GM12878 (cell line): ENCODE data around the gene GPR52. TPM values are rescaled to one million over a fixed set of nuclear protein-coding genes. Genes with fewer than 3 reads are reported as not detected.

ENCODE experiments used
- ATAC-seq: fragments of 200-7000 bp; cut with Tn5 transposase; 3 replicates; pipeline ENCODE4 v1.9.1; 2020; ENCODE audit warnings: mild to moderate bottlenecking, moderate library complexity
- BruUV-seq: library from RNA; stranded (reverse); fragments of 400-500 nt; replicated peaks from 2 replicates; lab custom pipeline; 2021; lab: Mats Ljungman, UMichigan
- CTCF ChIA-PET: fragments of 300-600 bp; sonication (Branson Sonifier 250); formaldehyde crosslinking; extraction: SDS; loops from one replicate; lab custom pipeline; 2021; ENCODE audit warnings: inconsistent platforms; lab: Yijun Ruan, JAX
- POLR2A ChIA-PET: fragments of 350-600 bp; formaldehyde crosslinking; extraction: SDS; loops from one replicate; lab custom pipeline; 2021; ENCODE audit warnings: inconsistent platforms; lab: Charles Lee
- RAD21 ChIA-PET: fragments of 300-600 bp; sonication (Branson Sonifier 250); formaldehyde crosslinking; loops from one replicate; lab custom pipeline; 2023; ENCODE audit warnings: antibody characterized with exemption; ENCODE audit not compliant: unreplicated experiment; lab: Charles Lee
- SMC1A ChIA-PET: fragments of 300-600 bp; sonication (Branson Sonifier 250); formaldehyde crosslinking; loops from one replicate; lab custom pipeline; 2023; ENCODE audit not compliant: unreplicated experiment, uncharacterized antibody; lab: Charles Lee
- DNase-seq: peaks from one replicate; pipeline ENCODE4 v3.0.0-alpha.2; 2011; ENCODE audit warnings: low read depth, low spot score
- FAIRE-seq: peaks from 3 replicates; lab custom pipeline; 2011; peaks lifted over from hg19 to GRCh38; lab: Jason Lieb, UNC
- H2AFZ ChIP-seq: 2 replicates; pipeline ENCODE4 v1.6.0; 2011; ENCODE audit warnings: low read depth, low read length, control low read depth; ENCODE audit not compliant: control insufficient read depth
- H3K27ac ChIP-seq: 2 replicates; pipeline ENCODE4 v1.5.1; 2011; ENCODE audit warnings: control low read depth; ENCODE audit not compliant: control insufficient read depth, insufficient read depth
- H3K27me3 ChIP-seq, 2 experiments: replicated peaks in 1 of 2; 2 replicates each; pipeline versions ENCODE4 v1.6.0 to v1.6.1; 2011; ENCODE audit warnings: low read length in 1 of 2; ENCODE audit not compliant: control insufficient read depth in 2 of 2, insufficient read depth in 2 of 2
- H3K36me3 ChIP-seq, 2 experiments: 2 replicates each; pipeline ENCODE4 v1.5.1; 2011; ENCODE audit warnings: low read length in 1 of 2; ENCODE audit not compliant: control insufficient read depth in 2 of 2, insufficient read depth in 2 of 2
- H3K4me1 ChIP-seq: 2 replicates; pipeline ENCODE4 v1.6.1; 2011; ENCODE audit warnings: mild to moderate bottlenecking, low read length, moderate library complexity, mixed read lengths; ENCODE audit not compliant: control insufficient read depth, insufficient read depth
- H3K4me2 ChIP-seq: 2 replicates; pipeline ENCODE4 v1.6.0; 2011; ENCODE audit warnings: control low read depth; ENCODE audit not compliant: control insufficient read depth, insufficient read depth
- H3K4me3 ChIP-seq: fragments of 200-600 bp; sonication (generic); 2 replicates; pipeline ENCODE4 v1.5.1; 2016
- H3K79me2 ChIP-seq: 2 replicates; pipeline ENCODE4 v1.6.0; 2011; ENCODE audit warnings: low read length; ENCODE audit not compliant: control insufficient read depth, insufficient read depth
- H3K9ac ChIP-seq: 2 replicates; pipeline ENCODE4 v1.8.0; 2011; ENCODE audit warnings: low read length, control low read depth, mixed read lengths; ENCODE audit not compliant: control insufficient read depth, insufficient read depth
- H3K9me3 ChIP-seq: replicated peaks from 3 replicates; pipeline ENCODE4 v1.5.1; 2011; ENCODE audit warnings: mild to moderate bottlenecking, low read length; ENCODE audit not compliant: control insufficient read depth, insufficient read depth
- H4K20me1 ChIP-seq: 2 replicates; pipeline ENCODE4 v1.6.0; 2011; ENCODE audit not compliant: control insufficient read depth, insufficient read depth
- ATF2 ChIP-seq: IDR thresholded peaks from 2 replicates; pipeline ENCODE4 v1.6.1; 2012; ENCODE audit warnings: low read length, inconsistent platforms
- ATF7 ChIP-seq: fragments of 450-650 bp; IDR thresholded peaks from 2 replicates; pipeline ENCODE4 v1.6.1; 2016; ENCODE audit warnings: low read depth, mild to moderate bottlenecking
- BACH1 ChIP-seq: fragments of 450-650 bp; IDR thresholded peaks from 2 replicates; pipeline ENCODE4 v1.6.1; 2017; ENCODE audit warnings: mild to moderate bottlenecking, borderline replicate concordance
- CEBPZ ChIP-seq: fragments of 150-350 bp; IDR thresholded peaks from 2 replicates; pipeline ENCODE4 v1.6.1; 2016; ENCODE audit warnings: low read depth, low read length
- E4F1 ChIP-seq: fragments of 450-650 bp; IDR thresholded peaks from 2 replicates; pipeline ENCODE4 v1.6.1; 2018; ENCODE audit warnings: borderline replicate concordance, mild to moderate bottlenecking; ENCODE audit not compliant: partially characterized antibody
- ELK1 ChIP-seq: IDR thresholded peaks from 2 replicates; pipeline ENCODE4 v1.6.1; 2012; ENCODE audit warnings: low read depth, low read length, improper control_type of control experiment
- NR2F1 ChIP-seq: fragments of 450-650 bp; conservative IDR thresholded peaks from 2 replicates; pipeline ENCODE4 v1.6.1; 2017; ENCODE audit warnings: mild to moderate bottlenecking
- RAD21 ChIP-seq: IDR thresholded peaks from 2 replicates; pipeline ENCODE4 v1.6.1; 2011; ENCODE audit warnings: mild to moderate bottlenecking, low read depth, low read length, moderate library complexity; ENCODE audit not compliant: insufficient read depth
- RUNX3 ChIP-seq: IDR thresholded peaks from 2 replicates; pipeline ENCODE4 v1.6.1; 2012; ENCODE audit warnings: low read length, inconsistent platforms
- SIX5 ChIP-seq: IDR thresholded peaks from 2 replicates; pipeline ENCODE4 v1.6.1; 2011; ENCODE audit warnings: mild to moderate bottlenecking, low read depth, low read length, moderate library complexity; ENCODE audit not compliant: severe bottlenecking
- SRF ChIP-seq, 2 experiments: IDR thresholded peaks; 2 replicates each; pipeline ENCODE4 v1.6.1; 2011; ENCODE audit warnings: low read depth in 2 of 2, low read length in 2 of 2, mild to moderate bottlenecking in 1 of 2, moderate library complexity in 1 of 2
- YY1 ChIP-seq: IDR thresholded peaks from 2 replicates; pipeline ENCODE4 v1.6.1; 2011; ENCODE audit warnings: low read depth, mild to moderate bottlenecking, low read length
- ZBTB11 ChIP-seq: fragments of 450-650 bp; formaldehyde crosslinking; IDR thresholded peaks from 2 replicates; pipeline ENCODE4 v1.5.0; 2022; ENCODE audit warnings: mild to moderate bottlenecking, missing genetic modification characterization
- WGBS: methylation state at CpG from one replicate; pipeline ENCODE4 v1.1.6; 2016; ENCODE audit warnings: low lambda C conversion rate; ENCODE audit not compliant: insufficient replicate concordance, insufficient coverage; ENCODE audit errors: missing lambda C conversion rate; 5-methylcytosine and 5-hydroxymethylcytosine counted together
- in situ Hi-C: fragments of 300-500 bp; cut with MboI; formaldehyde crosslinking; loops from 9 replicates; pipeline ENCODE4 v1.14.3; 2018; ENCODE audit warnings: mixed read lengths
- intact Hi-C: fragments of 100-400 bp; cut with micrococcal nuclease; formaldehyde crosslinking; loops from one replicate; pipeline ENCODE4 v1.14.2; 2022; ENCODE audit not compliant: unreplicated experiment
- polyA plus RNA-seq, 11 experiments: library from polyadenylated mRNA; depleted of rRNA in 4 of 11; unstranded in 6 of 11; stranded (reverse) in 5 of 11; fragments of >200 nt; fragmentation: Nextera tagmentation in 4 of 11; fragmentation: Illumina TruSeq in 1 of 11; extraction: Ambion mirVana in 4 of 11; extraction: Trizol in 1 of 11; gene quantifications; 1 replicate in 1 of 11; 2 replicates in 10 of 11; pipeline versions ENCODE4 v1.2.1 to v1.2.3, GENCODE V29; 2011 to 2016; ENCODE audit warnings: inconsistent platforms in 2 of 11, missing spikeins in 2 of 11, low read depth in 1 of 11
- total RNA-seq, 4 experiments: library from RNA; depleted of rRNA in 3 of 4; stranded (reverse); fragments of >200 nt in 3 of 4; fragmentation: Illumina TruSeq in 1 of 4; extraction: Trizol in 1 of 4; gene quantifications; 2 replicates each; pipeline versions ENCODE4 v1.2.1 to v1.2.3, GENCODE V29; 2013 to 2021

GPR52 gene
- total and polyA plus RNA-seq, 10 of the 15 experiments (the other 5 are each of a cell fraction or from before 2014, with no cell fraction given): 0.20 to 16.4 (median 3.2) TPM; not detected in 4

- H2AFZ ChIP-seq: no peak overlapping the region
- FAIRE-seq (no peak), DNase-seq (no peak), ATAC-seq (no peak)
- BruUV-seq: no TSS peak
- H3K4me2 ChIP-seq: no peak overlapping the region
- H3K36me3 ChIP-seq: no peaks in the 10 kb centered on the region
- SMC1A ChIA-PET: no interaction called here
- WGBS: 95% methylated on average over 1 of the region's 1 CpG
- no peaks in the 10 kb centered on the region for H3K27me3 ChIP-seq
- H3K9ac ChIP-seq: no peak overlapping the region
- RAD21 ChIA-PET: no interaction called here
- no peak overlapping the region for H3K27ac ChIP-seq
- no peaks in the 10 kb centered on the region for H3K4me1 ChIP-seq
- in situ Hi-C loops: no loop called here
- CTCF ChIA-PET: no interaction called here
- H3K79me2 ChIP-seq: no peaks in the 10 kb centered on the region
- POLR2A ChIA-PET: no interaction called here
- H4K20me1 ChIP-seq: no peaks in the 10 kb centered on the region
- no peaks in the 10 kb centered on the region for H3K9me3 ChIP-seq
- no peak overlapping the region for H3K4me3 ChIP-seq
- intact Hi-C loops: no loop called here
- no peak for TF ChIP-seq ATF2
- no peak for TF ChIP-seq E4F1
- no peak for TF ChIP-seq SIX5
- TF ChIP-seq YY1: no peak
- no peak for TF ChIP-seq CEBPZ
- TF ChIP-seq ATF7: no peak
- no peak for TF ChIP-seq NR2F1
- TF ChIP-seq BACH1: no peak
- TF ChIP-seq RAD21: no peak
- no peak for TF ChIP-seq RUNX3
- TF ChIP-seq SRF (IDR thresholded peaks at IDR 0.05; ENCODE audit: low read depth in 2 of 2, low read length in 2 of 2): no peak
- TF ChIP-seq ELK1: no peak
- no peak for TF ChIP-seq ZBTB11 (CRISPR knock-in tag)
These were observed 14.3 kb upstream of the GPR52 start for GRCh38 chr1:174433451-174433850.
